ENCODE data around the gene ZBTB44. TPM values are rescaled to one million over a fixed set of nuclear protein-coding genes. Genes with fewer than 3 reads are reported as not detected.
"Not testable (repeated sequence)": the region's sequence is repeated elsewhere in the genome, so short reads cannot be mapped to it uniquely, and the experiment has no call there.

Gene ZBTB44
- total RNA-seq, 1 experiment from 2014 or later, result 41.2 TPM

DNA sequence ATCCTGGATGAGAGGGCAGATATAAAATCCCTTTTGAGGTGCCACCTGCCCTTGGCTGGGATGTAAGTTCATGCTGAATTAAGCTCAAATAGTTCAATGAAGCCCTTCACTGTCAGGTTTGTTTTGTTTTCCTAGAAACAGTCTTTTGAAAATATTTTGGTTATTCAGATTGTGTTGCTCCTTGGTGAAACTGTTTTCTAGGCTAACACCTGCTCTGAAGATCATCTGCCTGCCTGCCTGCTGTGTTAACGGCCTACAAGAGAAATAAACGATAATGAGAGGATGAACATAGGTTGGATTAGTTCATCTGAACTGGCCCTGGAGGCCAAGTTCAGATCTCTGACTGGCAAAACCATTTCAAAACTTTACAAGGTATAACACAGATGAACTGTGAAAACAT, 67.4 kb downstream of the ZBTB44 start:
- DNase-seq, result no peak
- Histone ChIP-seq H3K4me2 (no peak overlapping the region), H2AFZ (no peak overlapping the region), H3K4me3 (no peak overlapping the region), H3K79me2 (ENCODE audit: low read depth) (peaks cover 14% of the 10 kb centered on the region; the same call in 1 of the 2 replicates), H3K4me1 (replicated peaks; ENCODE audit: insufficient read depth) (no peaks in the 10 kb centered on the region), H3K9me2 (ENCODE audit: insufficient read depth) (no peaks in the 10 kb centered on the region), H4K20me1 (ENCODE audit: insufficient read depth) (no peaks in the 10 kb centered on the region), H3K9me3 (ENCODE audit: insufficient read depth, low read depth) (no peaks in the 10 kb centered on the region), H3K36me3 (ENCODE audit: low read depth) (no peaks in the 10 kb centered on the region), H3K27ac (no peak overlapping the region), H3K27me3 (ENCODE audit: insufficient read depth, low read depth) (no peaks in the 10 kb centered on the region), H3F3A (ENCODE audit: insufficient read depth, low read depth) (0 out of 2 replicates have a peak, but pooled peaks cover 6% of the 10 kb centered on the region)
- ChIA-PET POLR2A (ENCODE audit: unreplicated experiment) (no interaction called here), CTCF (no interaction called here)
- no TSS peak for BruUV-seq (replicated peaks)
- TF ChIP-seq, protein P1, sequence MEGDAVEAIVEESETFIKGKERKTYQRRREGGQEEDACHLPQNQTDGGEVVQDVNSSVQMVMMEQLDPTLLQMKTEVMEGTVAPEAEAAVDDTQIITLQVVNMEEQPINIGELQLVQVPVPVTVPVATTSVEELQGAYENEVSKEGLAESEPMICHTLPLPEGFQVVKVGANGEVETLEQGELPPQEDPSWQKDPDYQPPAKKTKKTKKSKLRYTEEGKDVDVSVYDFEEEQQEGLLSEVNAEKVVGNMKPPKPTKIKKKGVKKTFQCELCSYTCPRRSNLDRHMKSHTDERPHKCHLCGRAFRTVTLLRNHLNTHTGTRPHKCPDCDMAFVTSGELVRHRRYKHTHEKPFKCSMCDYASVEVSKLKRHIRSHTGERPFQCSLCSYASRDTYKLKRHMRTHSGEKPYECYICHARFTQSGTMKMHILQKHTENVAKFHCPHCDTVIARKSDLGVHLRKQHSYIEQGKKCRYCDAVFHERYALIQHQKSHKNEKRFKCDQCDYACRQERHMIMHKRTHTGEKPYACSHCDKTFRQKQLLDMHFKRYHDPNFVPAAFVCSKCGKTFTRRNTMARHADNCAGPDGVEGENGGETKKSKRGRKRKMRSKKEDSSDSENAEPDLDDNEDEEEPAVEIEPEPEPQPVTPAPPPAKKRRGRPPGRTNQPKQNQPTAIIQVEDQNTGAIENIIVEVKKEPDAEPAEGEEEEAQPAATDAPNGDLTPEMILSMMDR (conservative IDR thresholded peaks at IDR 0.05), result no peak
- TF ChIP-seq EZH2 (IDR thresholded peaks at IDR 0.05; ENCODE audit: low read depth), result no peak
- intact Hi-C loops (cut with micrococcal nuclease; ENCODE audit: unreplicated experiment), result no loop called here

DNA sequence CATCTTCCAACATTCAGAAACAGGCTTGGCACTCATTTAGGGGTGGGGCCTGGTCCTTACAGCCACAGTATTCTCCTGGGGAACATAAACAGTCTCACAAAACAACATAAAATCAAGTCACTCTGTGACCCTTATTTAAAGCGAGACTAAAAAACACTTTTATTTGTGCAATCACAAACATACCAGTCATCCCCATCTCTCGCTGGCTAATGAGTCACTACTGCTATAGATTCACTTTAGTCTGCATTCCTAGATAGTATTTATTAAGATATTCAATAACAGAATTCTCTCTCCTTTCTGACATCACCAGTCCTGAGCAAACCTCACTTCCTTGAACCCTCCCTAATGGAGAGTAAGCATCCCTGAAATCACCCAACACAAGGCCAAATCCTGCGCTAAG, 68.0 kb downstream of the ZBTB44 start:
- no TSS peak for BruUV-seq (replicated peaks)

DNA sequence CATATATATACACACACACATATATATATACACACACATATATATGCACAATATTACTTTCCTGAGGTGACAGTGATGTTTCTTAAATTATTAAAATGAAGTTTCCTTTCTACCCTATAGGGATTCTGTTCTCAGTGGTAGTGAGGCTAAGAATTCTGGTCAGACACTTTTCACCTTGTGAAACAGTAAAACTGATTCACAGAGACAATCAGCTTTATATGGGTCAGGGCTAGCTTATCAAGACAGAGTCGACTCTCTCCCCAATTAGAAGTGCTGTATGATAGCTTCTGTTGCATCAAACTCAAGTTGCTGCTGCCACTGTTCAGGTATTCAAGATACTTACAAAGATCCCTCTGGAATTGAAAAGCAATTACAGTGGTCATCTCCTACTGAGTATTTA, 68.4 kb downstream of the ZBTB44 start:
- ChIA-PET POLR2A (ENCODE audit: unreplicated experiment) (no interaction called here), CTCF (interaction anchor here (0.6 kb wide), 1 partner anchor 22 kb away, joined by 10 read pairs; no protein-coding TSS in a partner anchor)
- H4K20me1 ChIP-seq (ENCODE audit: insufficient read depth), result no peaks in the 10 kb centered on the region
- 0 out of 2 replicates have a peak, but pooled peaks cover 6% of the 10 kb centered on the region for H3F3A ChIP-seq (ENCODE audit: insufficient read depth, low read depth)
- DNase-seq, result no peak
- H3K27ac ChIP-seq, result no peak overlapping the region
- H3K9me2 ChIP-seq (ENCODE audit: insufficient read depth), result no peaks in the 10 kb centered on the region
- TF ChIP-seq, protein P1 (conservative IDR thresholded peaks at IDR 0.05), result no peak
- no peak for TF ChIP-seq EZH2 (IDR thresholded peaks at IDR 0.05; ENCODE audit: low read depth)
- no peaks in the 10 kb centered on the region for H3K36me3 ChIP-seq (ENCODE audit: low read depth)
- H3K27me3 ChIP-seq (ENCODE audit: insufficient read depth, low read depth), result no peaks in the 10 kb centered on the region
- intact Hi-C loops (cut with micrococcal nuclease; ENCODE audit: unreplicated experiment), result no loop called here
- peaks cover 7% of the 10 kb centered on the region; the same call in 1 of the 2 replicates for H3K79me2 ChIP-seq (ENCODE audit: low read depth)
- no TSS peak for BruUV-seq (replicated peaks)
- H3K9me3 ChIP-seq (ENCODE audit: insufficient read depth, low read depth), result no peaks in the 10 kb centered on the region
- H3K4me3 ChIP-seq, result no peak overlapping the region
- no peak overlapping the region for H3K4me2 ChIP-seq
- no peaks in the 10 kb centered on the region for H3K4me1 ChIP-seq (replicated peaks; ENCODE audit: insufficient read depth)
- H2AFZ ChIP-seq, result no peak overlapping the region

More for the DNA sequence above, 68.0 kb downstream of the ZBTB44 start:
- Histone ChIP-seq H3K79me2 (ENCODE audit: low read depth) (peaks cover 10% of the 10 kb centered on the region; the same call in 1 of the 2 replicates), H3K9me2 (ENCODE audit: insufficient read depth) (no peaks in the 10 kb centered on the region), H4K20me1 (ENCODE audit: insufficient read depth) (no peaks in the 10 kb centered on the region), H3F3A (ENCODE audit: insufficient read depth, low read depth) (0 out of 2 replicates have a peak, but pooled peaks cover 6% of the 10 kb centered on the region), H3K4me2 (no peak overlapping the region), H3K27ac (no peak overlapping the region), H3K4me3 (no peak overlapping the region), H3K9me3 (ENCODE audit: insufficient read depth, low read depth) (no peaks in the 10 kb centered on the region), H3K4me1 (replicated peaks; ENCODE audit: insufficient read depth) (no peaks in the 10 kb centered on the region), H3K36me3 (ENCODE audit: low read depth) (no peaks in the 10 kb centered on the region), H2AFZ (no peak overlapping the region), H3K27me3 (ENCODE audit: insufficient read depth, low read depth) (no peaks in the 10 kb centered on the region)
- DNase-seq, result no peak
- ChIA-PET POLR2A (ENCODE audit: unreplicated experiment) (no interaction called here), CTCF (no interaction called here)
- intact Hi-C loops (cut with micrococcal nuclease; ENCODE audit: unreplicated experiment), result no loop called here
- TF ChIP-seq EZH2 (IDR thresholded peaks at IDR 0.05; ENCODE audit: low read depth), result no peak
- TF ChIP-seq, protein P1 (conservative IDR thresholded peaks at IDR 0.05), result no peak

DNA sequence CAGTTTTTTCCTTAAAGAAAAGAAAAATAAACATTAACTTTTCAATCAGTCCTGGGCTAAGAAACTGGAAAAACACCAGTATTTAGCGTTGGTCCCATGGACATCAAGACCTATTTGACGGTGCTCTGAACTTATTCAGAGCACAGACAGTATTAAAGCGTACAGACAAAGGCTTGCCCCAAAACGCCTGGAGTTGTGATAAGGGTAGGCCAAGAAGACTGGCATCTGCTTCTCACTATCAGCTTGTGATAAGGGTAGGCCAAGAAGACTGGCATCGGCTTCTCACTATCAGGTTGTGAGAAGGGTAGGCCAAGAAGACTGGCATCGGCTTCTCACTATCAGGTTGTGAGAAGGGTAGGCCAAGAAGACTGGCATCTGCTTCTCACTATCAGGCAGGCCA, 69.3 kb downstream of the ZBTB44 start:
- H3K4me1 ChIP-seq (replicated peaks; ENCODE audit: insufficient read depth); H3K79me2 ChIP-seq (ENCODE audit: low read depth); H3K9me2 ChIP-seq (ENCODE audit: insufficient read depth); intact Hi-C loops (cut with micrococcal nuclease; ENCODE audit: unreplicated experiment); BruUV-seq (replicated peaks); H3K27ac ChIP-seq; POLR2A ChIA-PET (ENCODE audit: unreplicated experiment); H3K27me3 ChIP-seq (ENCODE audit: insufficient read depth, low read depth); H3F3A ChIP-seq (ENCODE audit: insufficient read depth, low read depth); H3K9me3 ChIP-seq (ENCODE audit: insufficient read depth, low read depth); H3K36me3 ChIP-seq (ENCODE audit: low read depth); H4K20me1 ChIP-seq (ENCODE audit: insufficient read depth); DNase-seq; H3K4me3 ChIP-seq; H2AFZ ChIP-seq; H3K4me2 ChIP-seq: not testable (repeated sequence)
- CTCF ChIA-PET, result interaction anchor here (0.6 kb wide), 1 partner anchor 22 kb away, joined by 10 read pairs; no protein-coding TSS in a partner anchor

Data from PC-9 (cell line).